Activated naive CD4-positive, alpha-beta T cell treated with anti-CD3 and anti-CD28 coated beads, Interleukin-2, amount 10 ng/mL, durations not matched to agents 7 days and 5 days (primary cell): ENCODE results near the gene SIPA1.
"Not testable (repeated sequence)": the region's sequence is repeated elsewhere in the genome, so short reads cannot be mapped to it uniquely, and the experiment has no call there.

ENCODE experiments used
- CTCF ChIA-PET: fragments of 350-600 bp; sonication (Branson Sonifier 250); formaldehyde crosslinking; loops from one replicate; lab custom pipeline; 2021; ENCODE audit warnings: antibody characterized with exemption; lab: Charles Lee
- DNase-seq: peaks from one replicate; pipeline ENCODE4 v3.0.0-alpha.2; 2020
- H3K27ac Mint-ChIP-seq: one replicate; pipeline ENCODE4 v1.8.0; 2021; ENCODE audit warnings: mild to moderate bottlenecking, moderate library complexity, mixed read lengths
- H3K27me3 Mint-ChIP-seq: one replicate; pipeline ENCODE4 v1.8.0; 2021; ENCODE audit warnings: mild to moderate bottlenecking, mixed read lengths
- H3K36me3 Mint-ChIP-seq: one replicate; pipeline ENCODE4 v1.8.0; 2021; ENCODE audit warnings: mixed read lengths
- H3K4me1 Mint-ChIP-seq: one replicate; pipeline ENCODE4 v1.8.0; 2021; ENCODE audit warnings: mixed read lengths
- H3K4me3 Mint-ChIP-seq: one replicate; pipeline ENCODE4 v1.8.0; 2021; ENCODE audit warnings: mild to moderate bottlenecking, moderate library complexity, mixed read lengths
- H3K9me3 Mint-ChIP-seq: one replicate; pipeline ENCODE4 v1.8.0; 2021; ENCODE audit warnings: mixed read lengths

Gene SIPA1

GRCh38 chr11:65660038-65660437, 22.1 kb downstream of the SIPA1 start:
- Mint-ChIP-seq H3K9me3 (no peaks in the 10 kb centered on the region), H3K36me3 (peaks cover 57% of the 10 kb centered on the region), H3K27ac (peak overlapping the region; percentile 81), H3K4me3 (no peak overlapping the region), H3K27me3 (no peaks in the 10 kb centered on the region), H3K4me1 (peaks cover 42% of the 10 kb centered on the region)
- CTCF ChIA-PET: interaction anchor here (1.0 kb wide), 1 partner anchor 12 kb away, joined by 3 read pairs; no protein-coding TSS in a partner anchor
- no peak for DNase-seq

- peak overlapping the region; percentile 49 for H3K27ac Mint-ChIP-seq
- peaks cover 42% of the 10 kb centered on the region for H3K4me1 Mint-ChIP-seq
- H3K9me3 Mint-ChIP-seq, H3K27me3 Mint-ChIP-seq, CTCF ChIA-PET, DNase-seq: not testable (repeated sequence)
- peaks cover 49% of the 10 kb centered on the region for H3K36me3 Mint-ChIP-seq
- peak overlapping the region; percentile 83 for H3K4me3 Mint-ChIP-seq
Measured at GRCh38 chr11:65660908-65661307, 23.0 kb downstream of the SIPA1 start.

- DNase-seq: no peak
- peak overlapping the region; percentile 87 for H3K27ac Mint-ChIP-seq
- no peaks in the 10 kb centered on the region for H3K27me3 Mint-ChIP-seq
- H3K9me3 Mint-ChIP-seq: no peaks in the 10 kb centered on the region
- peak overlapping the region; percentile 83 for H3K4me3 Mint-ChIP-seq
- H3K36me3 Mint-ChIP-seq: peaks cover 41% of the 10 kb centered on the region
- peaks cover 41% of the 10 kb centered on the region for H3K4me1 Mint-ChIP-seq
- CTCF ChIA-PET: interaction anchor here (0.9 kb wide), 1 partner anchor 50 kb away, joined by 3 read pairs; the partner anchor contains the start of gene KAT5
Measured at GRCh38 chr11:65661599-65662246, 23.8 kb downstream of the SIPA1 start.

- Mint-ChIP-seq H3K27ac (peak overlapping the region; percentile 87), H3K27me3 (no peaks in the 10 kb centered on the region), H3K4me1 (peaks cover 41% of the 10 kb centered on the region), H3K9me3 (no peaks in the 10 kb centered on the region), H3K36me3 (peaks cover 36% of the 10 kb centered on the region), H3K4me3 (peak overlapping the region; percentile 83)
- CTCF ChIA-PET: interaction anchor here (0.9 kb wide), 1 partner anchor 49 kb away, joined by 3 read pairs; the partner anchor contains the start of gene KAT5
- DNase-seq: no peak
Measured at GRCh38 chr11:65662247-65662798, 24.4 kb downstream of the SIPA1 start.

- peaks cover 41% of the 10 kb centered on the region for H3K4me1 Mint-ChIP-seq
- CTCF ChIA-PET: interaction anchor here (0.7 to 1.6 kb wide), 5 partner anchors 9 to 117 kb away, joined by 3 to 5 read pairs (median 3); partner anchors contain the start of gene KAT5
- peaks cover 29% of the 10 kb centered on the region for H3K36me3 Mint-ChIP-seq
- no peaks in the 10 kb centered on the region for H3K9me3 Mint-ChIP-seq
- H3K27ac Mint-ChIP-seq: peak within 1 kb of the TSS; percentile 92
- H3K4me3 Mint-ChIP-seq: peak within 1 kb of the TSS; percentile 87
- H3K27me3 Mint-ChIP-seq: no peaks in the 10 kb centered on the region
- peak; percentile 91 for DNase-seq
Measured at GRCh38 chr11:65662799-65663638, 25.1 kb downstream of the SIPA1 start, which contains the start of gene RELA. Gene RELA (minus strand): TSS chr11:65662916. CDS start chr11:65662832, 84 bp downstream.

- H3K4me1 Mint-ChIP-seq: peaks cover 41% of the 10 kb centered on the region
- H3K27me3 Mint-ChIP-seq: no peaks in the 10 kb centered on the region
- peak overlapping the region; percentile 92 for H3K27ac Mint-ChIP-seq
- CTCF ChIA-PET: interaction anchor here (0.6 to 1.6 kb wide), 5 partner anchors 10 to 116 kb away, joined by 3 to 5 read pairs (median 4); no protein-coding TSS in a partner anchor
- H3K36me3 Mint-ChIP-seq: peaks cover 25% of the 10 kb centered on the region
- peak; percentile 65 for DNase-seq
- H3K4me3 Mint-ChIP-seq: peak overlapping the region; percentile 87
- no peaks in the 10 kb centered on the region for H3K9me3 Mint-ChIP-seq
Measured at GRCh38 chr11:65663639-65664200, 25.8 kb downstream of the SIPA1 start.

GRCh38 chr11:65672180-65672860, 34.4 kb downstream of the SIPA1 start:
- CTCF ChIA-PET: interaction anchor here (1.1 to 1.2 kb wide), 2 partner anchors 13 to 97 kb away, joined by 3 to 5 read pairs; no protein-coding TSS in a partner anchor
- Mint-ChIP-seq H3K9me3 (no peaks in the 10 kb centered on the region), H3K27ac (no peak overlapping the region), H3K27me3 (peaks cover 4% of the 10 kb centered on the region), H3K4me3 (no peak overlapping the region), H3K4me1 (no peaks in the 10 kb centered on the region), H3K36me3 (no peaks in the 10 kb centered on the region)
- DNase-seq: no peak

- no peak for DNase-seq
- H3K27ac Mint-ChIP-seq: no peak overlapping the region
- H3K27me3 Mint-ChIP-seq: peaks cover 4% of the 10 kb centered on the region
- CTCF ChIA-PET: interaction anchor here (1.1 to 1.2 kb wide), 2 partner anchors 13 to 97 kb away, joined by 3 to 5 read pairs; no protein-coding TSS in a partner anchor
- no peaks in the 10 kb centered on the region for H3K36me3 Mint-ChIP-seq
- no peaks in the 10 kb centered on the region for H3K4me1 Mint-ChIP-seq
- no peaks in the 10 kb centered on the region for H3K9me3 Mint-ChIP-seq
- H3K4me3 Mint-ChIP-seq: no peak overlapping the region
Measured at GRCh38 chr11:65672982-65673381, 35.1 kb downstream of the SIPA1 start.

GRCh38 chr11:65680192-65680743, 42.4 kb downstream of the SIPA1 start:
- Mint-ChIP-seq H3K9me3 (no peaks in the 10 kb centered on the region), H3K4me3 (no peak overlapping the region), H3K4me1 (peaks cover 2% of the 10 kb centered on the region)

GRCh38 chr11:65683480-65683879, 45.6 kb downstream of the SIPA1 start:
- CTCF ChIA-PET, H3K4me3 Mint-ChIP-seq, H3K36me3 Mint-ChIP-seq, H3K9me3 Mint-ChIP-seq, H3K27ac Mint-ChIP-seq, DNase-seq, H3K4me1 Mint-ChIP-seq: not testable (repeated sequence)
- peaks cover 11% of the 10 kb centered on the region for H3K27me3 Mint-ChIP-seq

More at GRCh38 chr11:65680192-65680743, 42.4 kb downstream of the SIPA1 start:
- DNase-seq: no peak
- no peak overlapping the region for H3K27ac Mint-ChIP-seq
- H3K27me3 Mint-ChIP-seq: peaks cover 4% of the 10 kb centered on the region
- CTCF ChIA-PET: no interaction called here
- no peaks in the 10 kb centered on the region for H3K36me3 Mint-ChIP-seq

GRCh38 chr11:65685981-65686380, 48.1 kb downstream of the SIPA1 start:
- CTCF ChIA-PET: no interaction called here

GRCh38 chr11:65691847-65692246, 53.9 kb downstream of the SIPA1 start:
- not testable (repeated sequence) for H3K9me3 Mint-ChIP-seq, H3K4me1 Mint-ChIP-seq, DNase-seq, H3K27ac Mint-ChIP-seq, H3K4me3 Mint-ChIP-seq, H3K36me3 Mint-ChIP-seq
- peaks cover 28% of the 10 kb centered on the region for H3K27me3 Mint-ChIP-seq
- CTCF ChIA-PET: interaction anchor here (0.6 to 0.7 kb wide), 2 partner anchors 20 to 28 kb away, joined by 3 to 4 read pairs; no protein-coding TSS in a partner anchor

More at GRCh38 chr11:65685981-65686380, 48.1 kb downstream of the SIPA1 start:
- Mint-ChIP-seq H3K27ac (no peak overlapping the region), H3K36me3 (no peaks in the 10 kb centered on the region), H3K9me3 (no peaks in the 10 kb centered on the region), H3K27me3 (peaks cover 15% of the 10 kb centered on the region), H3K4me3 (no peak overlapping the region), H3K4me1 (no peaks in the 10 kb centered on the region)
- DNase-seq: no peak

- H3K27me3 Mint-ChIP-seq: peaks cover 26% of the 10 kb centered on the region
- CTCF ChIA-PET: interaction anchor here (0.6 to 0.7 kb wide), 2 partner anchors 19 to 28 kb away, joined by 3 to 4 read pairs; no protein-coding TSS in a partner anchor
- H3K4me1 Mint-ChIP-seq: peaks cover 2% of the 10 kb centered on the region
- H3K36me3 Mint-ChIP-seq: no peaks in the 10 kb centered on the region
- no peak for DNase-seq
- no peak overlapping the region for H3K27ac Mint-ChIP-seq
- H3K9me3 Mint-ChIP-seq: no peaks in the 10 kb centered on the region
- no peak overlapping the region for H3K4me3 Mint-ChIP-seq
Measured at GRCh38 chr11:65692367-65692766, 54.5 kb downstream of the SIPA1 start.
